Stimulated activated CD4-positive, alpha-beta T cell treated with anti-CD3 and anti-CD28 coated beads, TNF-alpha, amount 100 ng/mL, for 1 hour (primary cell): ENCODE measurements around the gene NACAD.
"Not testable (repeated sequence)": the region's sequence is repeated elsewhere in the genome, so short reads cannot be mapped to it uniquely, and the experiment has no call there.

Experiments used
- DNase-seq, 3 donors: peaks; one replicate each; pipeline ENCODE4 v3.0.0-alpha.2; 2020; ENCODE audit warnings: low read depth in 3 of 3, low spot score in 1 of 3

NACAD gene

DNA sequence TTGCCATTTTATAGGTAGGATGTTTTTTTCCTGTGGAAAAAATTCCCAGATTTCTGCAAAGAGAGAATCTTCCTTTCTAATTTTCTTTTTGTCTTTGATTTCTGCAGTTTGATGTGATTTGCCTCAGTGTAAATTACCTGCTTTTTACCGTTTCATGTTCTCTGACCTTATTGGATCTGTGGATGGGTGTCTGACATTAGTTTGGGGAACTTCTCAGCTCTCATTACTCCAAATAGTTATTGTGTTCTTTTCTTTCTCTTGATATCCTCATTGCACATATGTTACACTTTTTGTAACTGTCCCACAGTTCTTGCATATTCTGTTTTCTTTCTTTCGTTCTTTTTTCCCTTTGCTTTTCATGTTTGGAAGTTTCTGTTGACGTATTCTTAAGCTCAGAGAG lies 28.5 kb downstream of the NACAD start:
- DNase-seq: no peak

DNA sequence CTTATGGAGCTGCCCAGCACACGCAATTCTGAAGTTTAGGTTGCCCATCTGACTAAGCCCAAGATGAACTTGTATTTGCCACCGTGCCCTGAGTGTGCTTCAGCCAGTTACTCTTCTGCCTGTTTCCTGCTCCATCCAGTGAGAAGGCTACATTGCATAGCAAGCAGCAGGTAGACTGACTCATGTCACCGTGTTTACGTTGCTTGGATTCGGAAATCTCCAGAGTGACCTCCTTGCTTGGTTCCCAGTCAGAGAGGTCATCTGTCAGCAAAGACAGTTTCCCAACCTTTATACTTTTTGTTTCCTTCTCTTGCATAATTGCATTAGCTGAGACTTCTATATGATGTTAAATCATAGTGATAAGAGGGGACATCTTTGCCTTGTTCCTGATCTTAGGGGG lies 30.9 kb downstream of the NACAD start:
- DNase-seq: no peak

DNA sequence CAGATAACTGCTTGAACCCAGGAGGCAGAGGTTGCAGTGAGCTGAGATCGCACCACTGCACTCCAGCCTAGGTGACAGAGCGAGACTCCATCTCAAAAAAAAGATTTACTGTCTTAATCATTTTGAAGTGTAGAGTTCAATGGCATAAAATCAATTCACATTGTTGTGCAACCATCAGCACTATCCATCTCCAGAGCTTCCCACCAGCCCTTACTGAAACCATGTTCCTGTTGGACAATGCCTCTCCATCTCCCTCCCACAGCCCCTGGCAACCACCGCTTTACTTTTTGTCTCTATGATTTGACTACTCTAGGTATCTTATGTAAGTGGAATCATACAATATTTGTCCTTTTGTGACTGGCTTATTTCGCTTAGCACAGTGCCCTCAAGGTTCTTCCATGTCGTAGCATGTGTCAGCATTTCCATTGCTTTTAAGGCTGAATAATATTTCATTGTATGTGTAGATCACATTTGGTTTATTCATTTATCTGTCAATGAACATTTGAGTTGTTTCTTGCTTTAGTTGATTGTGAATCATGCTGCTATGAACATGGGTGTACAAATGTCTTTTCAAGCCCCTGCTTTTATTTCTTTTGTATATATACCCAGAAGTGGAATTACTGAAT lies 33.1 kb downstream of the NACAD start:
- DNase-seq: no peak

DNA sequence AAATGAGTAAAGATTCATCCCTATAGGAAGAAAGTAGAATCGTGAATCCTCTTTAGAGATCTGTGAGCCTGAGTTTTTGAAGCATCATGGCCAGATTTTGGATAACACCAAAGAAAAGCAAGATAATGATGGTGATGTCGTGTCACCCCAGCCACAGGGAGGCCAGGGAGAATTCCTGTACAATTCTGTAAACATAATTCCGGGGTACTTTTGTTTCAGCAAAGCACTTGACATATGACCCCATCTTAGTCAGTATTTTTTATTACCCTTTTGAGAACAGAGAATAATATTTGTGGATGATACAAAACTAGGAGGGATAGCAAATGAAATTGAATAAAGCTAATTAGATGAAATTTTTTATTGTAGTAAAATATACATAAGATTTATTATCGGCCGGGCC lies 33.8 kb downstream of the NACAD start:
- no peak for DNase-seq

DNA sequence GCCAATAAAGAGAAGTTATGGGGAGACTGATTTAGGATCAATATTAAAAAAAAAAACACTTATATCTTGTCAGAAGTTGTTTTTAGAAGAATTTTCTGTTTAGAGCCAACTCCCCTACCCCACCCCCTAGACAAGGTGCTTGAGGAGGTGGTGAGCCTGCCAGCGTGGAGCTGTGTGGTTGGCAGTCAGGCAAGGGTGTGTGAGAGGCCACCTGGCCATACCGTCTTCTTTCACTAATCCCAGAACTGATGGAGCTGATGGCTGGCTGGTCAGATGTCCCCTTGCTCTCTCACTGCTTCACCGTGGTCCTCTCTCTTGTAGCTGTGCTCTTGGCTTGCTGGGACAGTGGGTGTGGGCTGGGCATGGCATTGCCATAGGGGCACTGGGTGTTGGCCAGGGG lies 34.3 kb downstream of the NACAD start:
- DNase-seq: no peak

DNA sequence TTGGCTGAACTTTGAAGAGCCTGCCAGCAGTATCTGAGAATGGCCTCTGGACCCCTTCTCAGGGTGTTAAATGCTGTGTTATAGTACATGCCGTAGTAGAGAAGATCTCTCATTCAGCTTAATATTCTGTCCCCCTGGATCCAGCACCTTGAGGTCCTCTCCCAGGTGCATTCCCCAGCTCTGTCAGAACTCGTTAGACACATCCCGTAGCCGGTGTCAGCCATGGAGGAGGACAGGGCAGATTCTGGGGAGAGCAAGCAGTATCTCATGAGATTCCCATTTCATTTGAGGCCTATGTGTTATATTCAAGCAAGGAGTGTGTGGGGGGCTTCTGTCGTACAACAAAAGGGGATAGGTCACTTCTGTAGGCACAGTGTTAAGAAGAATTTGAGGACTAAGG lies 34.8 kb downstream of the NACAD start:
- DNase-seq: no peak

DNA sequence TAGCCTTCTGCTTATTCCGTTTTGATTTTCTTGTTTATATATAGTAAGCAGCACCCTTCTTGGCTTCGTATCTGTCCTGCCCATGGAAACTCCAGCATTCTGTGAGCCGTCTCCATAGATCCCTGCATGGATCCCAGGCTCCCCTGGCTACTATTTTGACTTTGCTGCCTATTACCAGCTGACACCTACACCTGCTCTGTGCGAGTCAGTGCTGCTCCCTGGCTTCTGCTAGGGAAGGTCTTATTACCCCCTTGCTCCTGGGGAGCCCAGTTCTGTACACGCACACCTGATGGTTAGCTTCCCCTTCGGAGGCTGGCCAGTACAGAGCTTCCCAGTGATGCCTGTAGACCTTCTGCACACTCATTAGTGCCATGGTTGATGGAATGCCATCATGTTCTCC lies 35.4 kb downstream of the NACAD start:
- no peak for DNase-seq

DNA sequence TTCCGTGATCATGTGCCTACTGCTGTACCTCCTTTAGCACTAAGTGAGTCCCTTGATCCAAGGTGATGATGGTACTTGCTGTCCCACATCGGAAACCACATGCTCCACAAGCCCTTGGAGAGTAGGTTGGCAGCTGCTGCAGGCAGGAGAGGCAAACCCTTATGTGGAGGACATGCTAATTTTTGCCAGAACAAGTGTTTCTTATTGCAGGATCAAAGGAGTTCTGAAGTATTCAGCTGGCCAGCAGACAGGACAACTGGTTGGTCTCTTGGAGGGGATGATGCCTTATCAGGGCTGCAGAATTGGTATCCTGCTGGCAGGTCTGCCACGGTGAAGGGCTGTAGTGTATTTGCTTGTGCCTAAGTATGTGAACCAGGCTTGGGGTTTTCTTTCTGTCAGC lies 36.8 kb downstream of the NACAD start:
- DNase-seq: no peak

DNA sequence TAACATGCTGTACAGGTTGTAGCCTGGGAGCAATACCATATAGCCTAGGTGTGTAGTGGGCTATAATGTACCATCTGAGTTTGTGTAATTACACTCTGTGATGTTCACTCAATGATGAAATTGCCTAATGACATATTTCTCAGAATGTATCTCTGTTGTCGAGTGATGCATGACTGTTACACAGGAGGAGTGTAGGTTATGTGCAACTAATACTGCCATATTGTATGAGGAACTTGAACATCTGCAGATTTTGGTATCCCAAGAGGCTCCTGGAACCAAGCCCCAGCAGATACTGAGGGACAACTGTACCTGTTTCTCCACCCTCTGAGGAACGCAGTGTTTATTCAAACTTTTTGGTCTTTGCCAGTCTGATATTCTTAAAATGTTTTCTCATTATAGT lies 38.6 kb downstream of the NACAD start:
- DNase-seq: no peak

DNA sequence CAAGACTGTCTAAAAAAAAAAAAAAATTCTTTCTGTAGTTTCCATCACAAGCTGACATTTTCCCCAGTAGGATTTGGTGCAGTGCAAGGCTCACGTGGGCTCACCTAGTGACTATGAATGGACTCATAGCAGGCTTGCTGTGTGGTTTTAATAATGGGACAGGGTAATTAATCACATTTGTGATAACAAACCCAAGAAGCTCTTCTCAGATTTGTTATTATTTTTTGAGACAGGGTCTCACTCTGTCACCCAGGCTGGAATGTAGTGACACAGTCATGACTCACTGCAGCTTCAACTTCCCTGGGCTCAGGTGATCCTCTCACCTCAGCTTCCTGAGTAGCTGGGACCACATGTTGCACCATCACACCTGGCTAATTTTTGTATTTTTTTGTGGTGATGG lies 40.0 kb downstream of the NACAD start:
- no peak for DNase-seq

DNA sequence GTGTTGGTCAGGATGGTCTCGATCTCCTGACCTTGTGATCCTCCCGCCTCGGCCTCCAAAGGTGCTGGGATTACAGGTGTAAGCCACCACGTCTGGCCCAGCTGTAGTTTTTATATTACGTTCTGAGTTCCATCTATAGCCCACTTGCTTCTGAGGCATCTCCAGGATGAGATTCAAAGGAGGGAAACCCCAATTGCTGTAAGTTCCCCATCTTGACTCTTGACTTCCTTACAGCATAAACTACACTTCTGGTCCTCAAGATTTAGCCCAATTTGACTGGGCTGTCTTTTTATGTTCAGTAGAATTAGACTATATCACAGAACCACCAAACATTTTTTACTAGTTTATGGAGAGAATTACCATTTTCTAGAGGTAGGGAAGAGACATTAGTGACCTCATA lies 44.4 kb downstream of the NACAD start:
- no peak for DNase-seq

DNA sequence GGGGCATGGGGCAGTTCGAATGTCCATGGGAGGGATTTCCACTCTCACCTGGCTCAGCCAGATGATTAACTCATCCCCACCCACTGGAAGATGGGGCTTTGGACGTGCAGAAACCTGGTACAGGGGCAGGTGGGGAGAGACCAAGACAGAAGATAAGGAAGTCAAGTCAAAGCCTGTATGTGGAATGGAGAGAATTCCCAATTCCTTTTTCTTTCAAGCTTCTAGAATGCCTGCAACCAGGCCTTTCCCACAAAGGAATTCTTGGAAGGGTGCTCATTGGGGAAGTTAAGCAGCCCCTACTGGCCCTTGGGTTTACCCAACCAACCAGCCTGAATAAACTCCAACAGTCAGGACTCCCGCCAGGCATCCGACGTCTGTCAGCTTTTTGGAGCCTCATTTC lies 49.7 kb downstream of the NACAD start:
- DNase-seq: no peak

DNA sequence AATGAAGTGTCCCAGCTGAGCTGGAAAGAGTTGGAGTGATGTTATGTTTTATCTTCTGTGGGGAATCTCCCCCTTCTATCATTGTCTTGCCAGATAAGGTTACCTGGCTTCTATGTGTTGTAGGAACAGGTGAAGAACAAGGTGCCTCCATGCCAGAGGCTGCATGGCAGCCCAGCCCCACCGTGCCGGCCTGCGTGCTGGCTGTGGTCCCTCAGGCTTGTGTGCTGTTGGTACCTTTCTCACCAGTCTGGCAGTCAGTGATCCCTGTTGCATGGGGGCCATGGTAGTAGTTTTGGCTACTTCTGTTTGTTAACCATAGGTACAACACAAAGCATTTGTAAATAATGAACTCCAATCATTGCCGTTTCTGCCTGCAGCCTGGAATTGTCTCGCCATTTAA lies 50.9 kb downstream of the NACAD start:
- DNase-seq: no peak

DNA sequence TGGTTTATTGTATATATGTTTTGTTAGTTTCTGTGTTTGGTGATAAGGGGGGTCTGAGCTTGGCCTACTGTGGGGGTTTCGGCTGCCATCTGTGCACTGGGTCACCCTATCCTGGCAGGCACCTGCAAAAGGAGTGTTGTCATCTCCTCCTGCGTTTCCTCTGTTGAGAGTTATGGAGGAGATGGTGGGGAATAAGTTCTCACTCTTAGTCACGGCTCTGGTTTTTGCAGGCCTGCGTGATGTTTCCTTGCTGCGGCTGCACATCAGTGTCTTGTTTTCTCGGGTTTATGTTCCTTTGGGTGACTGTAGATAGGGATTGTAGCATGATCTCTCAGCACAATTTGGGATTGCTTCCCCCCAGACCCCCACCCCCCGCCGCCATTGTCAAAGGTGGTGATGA lies 52.0 kb downstream of the NACAD start:
- DNase-seq: no peak

DNA sequence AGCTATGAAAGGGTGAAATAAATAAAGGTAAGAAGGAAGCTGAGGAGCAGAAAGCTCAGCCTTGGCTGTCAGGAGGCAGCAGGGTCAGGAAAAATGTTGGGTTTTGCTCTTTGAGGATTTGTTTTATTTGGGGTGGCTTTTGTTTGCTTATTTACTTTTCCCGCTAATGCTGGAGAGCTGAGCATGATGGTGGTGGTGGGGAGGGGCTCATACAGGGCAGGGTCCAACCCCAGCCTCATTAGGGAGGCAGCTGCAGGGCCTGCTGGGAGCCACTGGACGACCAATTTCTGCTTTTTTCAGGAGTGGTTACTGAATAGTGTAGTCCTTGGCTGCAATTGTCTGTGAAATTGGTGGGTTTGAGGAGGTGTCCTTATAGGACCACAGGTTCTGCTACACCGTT lies 52.5 kb downstream of the NACAD start:
- no peak for DNase-seq

DNA sequence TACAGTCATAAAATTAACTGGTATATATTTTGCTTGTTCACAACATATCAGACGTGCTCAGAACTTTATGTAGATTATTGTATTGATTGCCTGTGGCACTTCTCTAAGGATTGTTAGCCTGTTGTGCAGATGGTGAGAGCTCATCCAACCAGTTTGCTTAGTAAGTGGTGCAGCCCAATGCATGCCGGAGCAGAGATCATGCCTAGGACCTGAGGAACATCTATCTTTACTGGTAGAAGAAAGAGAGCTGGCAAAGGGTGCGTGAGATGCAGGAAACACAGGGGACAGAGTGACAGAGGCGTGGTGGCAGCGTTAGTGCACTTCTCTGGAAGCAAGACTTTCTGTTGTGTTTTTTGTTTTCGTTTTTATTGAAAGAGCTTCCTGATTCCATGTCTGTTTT lies 52.9 kb downstream of the NACAD start:
- DNase-seq: no peak

DNA sequence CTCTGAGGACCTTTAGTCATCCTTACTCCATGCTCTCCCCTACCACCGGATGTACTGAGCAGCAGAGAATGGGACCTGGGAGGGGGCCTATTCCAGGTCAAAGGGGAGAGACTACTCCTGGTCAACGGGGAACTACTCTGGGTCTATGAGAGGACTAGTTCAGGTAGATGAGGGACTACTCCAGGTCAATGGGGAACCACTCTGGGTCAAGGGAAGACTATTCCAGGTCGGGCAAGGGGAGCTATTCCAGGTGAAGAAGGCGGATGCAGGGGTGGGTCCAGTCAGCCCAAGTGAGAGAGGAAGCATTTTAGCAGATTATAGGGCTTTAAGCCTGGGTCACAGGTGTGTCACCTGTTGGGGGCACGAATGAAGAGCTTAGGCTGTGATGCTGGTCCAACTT lies 53.4 kb downstream of the NACAD start:
- no peak for DNase-seq

DNA sequence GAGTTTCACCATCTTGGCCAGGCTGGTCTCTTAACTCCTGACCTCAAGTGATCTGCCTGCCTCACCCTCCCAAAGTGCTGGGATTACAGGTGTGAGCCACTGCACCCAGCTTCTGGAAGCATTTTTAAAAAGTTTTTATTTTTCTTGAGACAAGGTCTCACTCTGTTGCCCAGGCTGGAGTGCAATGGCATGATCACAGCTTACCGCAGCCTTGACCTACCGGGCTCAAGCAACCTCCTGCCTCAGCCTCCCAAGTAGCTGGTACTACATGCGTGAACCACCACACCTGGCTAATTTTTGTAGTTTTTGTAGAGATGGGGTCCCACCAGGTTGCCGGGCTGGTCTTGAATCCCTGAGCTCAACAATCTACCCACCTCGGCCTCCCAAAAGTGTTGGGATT lies 54.1 kb downstream of the NACAD start:
- DNase-seq: not testable (repeated sequence)

DNA sequence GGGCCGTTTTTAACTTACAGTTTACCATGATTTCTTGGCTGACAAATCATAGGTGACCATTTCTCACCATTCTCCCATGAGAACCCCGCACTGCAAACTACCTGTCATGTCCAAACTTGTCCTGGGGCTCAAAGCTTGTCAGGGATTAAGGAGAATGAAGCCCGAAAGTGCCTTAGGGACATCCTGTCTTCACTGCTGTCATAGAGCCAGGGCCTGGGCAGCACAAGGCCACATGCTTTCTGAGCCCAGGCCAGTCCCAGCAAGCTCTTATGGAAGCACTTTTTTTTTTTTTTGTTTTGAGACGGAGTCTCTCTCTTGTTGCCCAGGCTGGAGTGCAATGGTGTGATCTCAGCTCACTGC lies 54.9 kb downstream of the NACAD start:
- DNase-seq: no peak

DNA sequence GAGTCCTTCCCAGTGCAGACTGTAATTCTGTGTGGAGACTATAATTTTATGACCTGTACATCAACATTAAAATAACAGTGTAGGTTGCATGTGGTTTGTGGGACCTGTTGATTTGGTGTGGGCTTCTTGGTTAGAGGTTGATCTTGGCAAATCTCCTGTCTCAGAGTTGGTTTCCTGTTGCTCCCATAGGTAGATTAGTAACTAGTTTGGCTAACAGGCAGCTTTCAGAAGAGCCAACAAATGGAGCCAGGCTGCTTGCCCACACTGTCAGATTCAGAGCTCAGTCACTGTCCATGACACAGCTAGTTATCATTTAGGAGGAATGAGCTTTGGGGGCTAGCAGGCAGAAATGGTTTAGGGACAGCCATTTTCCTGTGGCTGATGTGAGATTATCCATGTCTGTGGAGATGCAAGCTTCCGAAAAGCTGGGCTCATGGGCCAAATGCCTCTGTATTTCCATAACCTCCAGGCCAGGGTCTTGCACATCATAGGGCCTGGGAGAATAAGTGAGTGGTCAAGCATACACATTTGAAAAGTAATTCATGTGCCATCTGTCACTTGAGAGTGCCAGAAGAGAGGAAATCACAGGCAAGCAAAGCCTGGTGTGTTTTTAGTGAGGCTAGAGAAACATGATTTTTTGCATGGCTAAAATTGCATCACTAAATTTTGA lies 55.4 kb downstream of the NACAD start:
- DNase-seq: no peak

DNA sequence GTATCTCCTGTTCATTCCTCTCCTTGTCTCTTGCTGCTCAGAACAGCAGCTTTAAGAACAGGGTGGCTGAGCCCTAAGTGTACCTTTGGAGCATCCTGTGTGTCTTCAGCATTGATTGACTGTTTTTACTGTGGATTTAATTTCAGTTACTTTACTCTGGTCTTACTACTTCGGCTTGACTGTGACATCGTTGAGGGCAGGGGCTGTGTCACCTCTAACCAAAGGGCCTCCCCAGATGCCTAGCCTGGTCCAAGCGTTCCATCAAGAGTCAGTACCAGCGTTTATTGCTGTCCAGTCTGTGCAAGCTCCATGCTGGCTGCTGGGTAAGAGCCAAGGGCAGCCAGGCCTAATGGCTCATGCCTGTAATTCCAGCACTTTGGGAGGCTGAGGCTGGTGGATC lies 56.3 kb downstream of the NACAD start:
- DNase-seq: no peak

DNA sequence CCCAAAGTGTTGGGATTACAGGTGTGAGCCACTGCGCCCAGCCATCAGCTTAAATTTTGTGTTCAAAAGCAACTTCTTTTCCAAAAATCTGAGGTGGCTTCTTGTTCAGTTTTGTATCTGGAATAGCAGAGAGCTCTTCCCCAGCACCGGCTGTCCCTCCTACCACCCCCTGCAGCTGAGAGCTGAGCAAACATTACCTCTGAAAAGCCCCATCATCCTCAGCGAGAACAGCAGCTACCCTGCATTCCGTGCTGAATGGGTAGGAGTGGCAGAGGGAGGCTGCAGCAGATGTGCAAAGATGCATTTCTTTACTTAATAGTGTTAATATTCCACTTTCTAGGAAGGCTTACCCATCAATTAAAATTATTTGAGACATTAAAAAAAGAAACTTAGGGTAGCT lies 56.9 kb downstream of the NACAD start:
- DNase-seq: no peak
